HEK293 (cell line): ENCODE measurements around the gene BLTP3A.
"Not testable (repeated sequence)": the region's sequence is repeated elsewhere in the genome, so short reads cannot be mapped to it uniquely, and the experiment has no call there.

Experiments used
- CTCF ChIP-seq: fragments of 450-650 bp; formaldehyde crosslinking; IDR thresholded peaks from 2 replicates; pipeline ENCODE4 v1.5.1; 2016; ENCODE audit warnings: missing biosample characterization, missing genetic modification characterization
- REST ChIP-seq: fragments of 450-650 bp; formaldehyde crosslinking; IDR thresholded peaks from 2 replicates; pipeline ENCODE4 v1.5.1; 2016; ENCODE audit warnings: missing biosample characterization, missing genetic modification characterization
- SALL2 ChIP-seq: fragments of 450-650 bp; formaldehyde crosslinking; IDR thresholded peaks from 2 replicates; pipeline ENCODE4 v1.5.0; 2017; ENCODE audit warnings: missing biosample characterization, mild to moderate bottlenecking, missing genetic modification characterization, borderline replicate concordance
- ZBTB7A ChIP-seq: fragments of 450-650 bp; formaldehyde crosslinking; IDR thresholded peaks from 2 replicates; pipeline ENCODE4 v1.5.1; 2016; ENCODE audit warnings: low read depth, missing biosample characterization, missing genetic modification characterization
- ZNF626 ChIP-seq: fragments of 450-650 bp; sonication (Bioruptor Pico); formaldehyde crosslinking; IDR thresholded peaks from 2 replicates; pipeline ENCODE4 v1.5.1; 2018; ENCODE audit warnings: missing biosample characterization, missing genetic modification characterization, inconsistent platforms

GRCh38 chr6:34809419-34809818 is 17.5 kb downstream of the BLTP3A start:
- TF ChIP-seq REST, ZBTB7A, SALL2, CTCF, ZNF626 (tag by site-specific recombination): not testable (repeated sequence)
